Activated CD4-positive, alpha-beta T cell treated with anti-CD3 and anti-CD28 coated beads, Interleukin-2, amount 10 ng/mL, durations not matched to agents 7 days and 5 days (primary cell): Measurements from ENCODE around the gene MCRIP1. TPM values are rescaled to one million over a fixed set of nuclear protein-coding genes. Genes with fewer than 3 reads are reported as not detected.
"Not testable (repeated sequence)": the region's sequence is repeated elsewhere in the genome, so short reads cannot be mapped to it uniquely, and the experiment has no call there.

Experiments used
- CTCF ChIA-PET: fragments of 350-600 bp; sonication (Branson Sonifier 250); formaldehyde crosslinking; loops from one replicate; lab custom pipeline; 2021; ENCODE audit warnings: antibody characterized with exemption; lab: Charles Lee
- POLR2A ChIA-PET: fragments of 350-600 bp; sonication (Branson Sonifier 250); formaldehyde crosslinking; loops from one replicate; lab custom pipeline; 2021; ENCODE audit warnings: antibody characterized with exemption; lab: Charles Lee
- DNase-seq: peaks from one replicate; pipeline ENCODE4 v3.0.0-alpha.2; 2020
- H3K27ac Mint-ChIP-seq: one replicate; pipeline ENCODE4 v1.8.0; 2021; ENCODE audit warnings: mild to moderate bottlenecking, moderate library complexity, mixed read lengths
- H3K27me3 Mint-ChIP-seq: one replicate; pipeline ENCODE4 v1.8.0; 2021; ENCODE audit warnings: mixed read lengths
- H3K36me3 Mint-ChIP-seq: one replicate; pipeline ENCODE4 v1.8.0; 2021; ENCODE audit warnings: low read depth, mixed read lengths
- H3K4me1 Mint-ChIP-seq: one replicate; pipeline ENCODE4 v1.8.0; 2021; ENCODE audit warnings: mixed read lengths
- H3K4me3 Mint-ChIP-seq: one replicate; pipeline ENCODE4 v1.8.0; 2021; ENCODE audit warnings: mild to moderate bottlenecking, moderate library complexity, mixed read lengths
- H3K9me3 Mint-ChIP-seq: one replicate; pipeline ENCODE4 v1.8.0; 2021; ENCODE audit warnings: mixed read lengths
- total RNA-seq, 2 experiments: library from RNA; stranded (reverse); gene quantifications; one replicate each; pipeline ENCODE4 v1.2.3, GENCODE V29; 2021

The MCRIP1 gene
- total RNA-seq, 2 experiments from 2014 or later = 45.7 to 47.8 TPM

- Mint-ChIP-seq H3K4me1 (no peaks in the 10 kb centered on the region), H3K4me3 (no peak overlapping the region), H3K9me3 (no peaks in the 10 kb centered on the region), H3K27me3 (no peaks in the 10 kb centered on the region), H3K27ac (no peak overlapping the region), H3K36me3 (peaks cover 22% of the 10 kb centered on the region)
- POLR2A ChIA-PET = no interaction called here
- DNase-seq = no peak
- CTCF ChIA-PET = interaction anchor here (1.0 kb wide), 1 partner anchor 12 kb away, joined by 3 read pairs; no protein-coding TSS in a partner anchor
Measured at GRCh38 chr17:81842725-81843504, 9.8 kb upstream of the MCRIP1 start.

GRCh38 chr17:81842378-81842724, 9.3 kb upstream of the MCRIP1 start:
- CTCF ChIA-PET = interaction anchor here (1.0 kb wide), 1 partner anchor 12 kb away, joined by 3 read pairs; no protein-coding TSS in a partner anchor
- Mint-ChIP-seq H3K4me3 (no peak overlapping the region), H3K27ac (peak overlapping the region; percentile 41), H3K4me1 (no peaks in the 10 kb centered on the region), H3K27me3 (no peaks in the 10 kb centered on the region), H3K36me3 (peaks cover 22% of the 10 kb centered on the region), H3K9me3 (no peaks in the 10 kb centered on the region)
- no peak for DNase-seq
- POLR2A ChIA-PET = no interaction called here

GRCh38 chr17:81841866-81842265, 8.8 kb upstream of the MCRIP1 start:
- ChIA-PET POLR2A (no interaction called here), CTCF (no interaction called here)
- H3K4me3 Mint-ChIP-seq = no peak overlapping the region
- H3K9me3 Mint-ChIP-seq = no peaks in the 10 kb centered on the region
- H3K27me3 Mint-ChIP-seq = no peaks in the 10 kb centered on the region
- H3K27ac Mint-ChIP-seq = no peak overlapping the region
- H3K36me3 Mint-ChIP-seq = peaks cover 22% of the 10 kb centered on the region
- DNase-seq = no peak
- H3K4me1 Mint-ChIP-seq = no peaks in the 10 kb centered on the region

- peaks cover 19% of the 10 kb centered on the region for H3K36me3 Mint-ChIP-seq
- no peaks in the 10 kb centered on the region for H3K9me3 Mint-ChIP-seq
- H3K27me3 Mint-ChIP-seq = no peaks in the 10 kb centered on the region
- no peak overlapping the region for H3K4me3 Mint-ChIP-seq
- no peak overlapping the region for H3K27ac Mint-ChIP-seq
- ChIA-PET POLR2A (no interaction called here), CTCF (interaction anchor here (0.6 to 1.2 kb wide), 2 partner anchors 71 to 106 kb away, joined by 5 to 6 read pairs; no protein-coding TSS in a partner anchor)
- no peak for DNase-seq
- no peaks in the 10 kb centered on the region for H3K4me1 Mint-ChIP-seq
Measured at GRCh38 chr17:81840826-81841778, 8.0 kb upstream of the MCRIP1 start.

GRCh38 chr17:81840059-81840458, 7.0 kb upstream of the MCRIP1 start:
- H3K27me3 Mint-ChIP-seq, POLR2A ChIA-PET, H3K4me3 Mint-ChIP-seq, H3K27ac Mint-ChIP-seq, H3K9me3 Mint-ChIP-seq, H3K4me1 Mint-ChIP-seq, DNase-seq: not testable (repeated sequence)
- CTCF ChIA-PET = interaction anchor here (0.6 to 1.2 kb wide), 3 partner anchors 29 to 105 kb away, joined by 3 to 6 read pairs (median 5); no protein-coding TSS in a partner anchor
- peaks cover 16% of the 10 kb centered on the region for H3K36me3 Mint-ChIP-seq

GRCh38 chr17:81839301-81839700, 6.2 kb upstream of the MCRIP1 start:
- CTCF ChIA-PET = interaction anchor here (1.2 kb wide), 2 partner anchors 30 to 73 kb away, joined by 3 to 5 read pairs; no protein-coding TSS in a partner anchor
- no peaks in the 10 kb centered on the region for H3K4me1 Mint-ChIP-seq
- peaks cover 9% of the 10 kb centered on the region for H3K36me3 Mint-ChIP-seq
- H3K4me3 Mint-ChIP-seq = no peak overlapping the region
- no peaks in the 10 kb centered on the region for H3K27me3 Mint-ChIP-seq
- H3K27ac Mint-ChIP-seq = no peak overlapping the region
- POLR2A ChIA-PET = no interaction called here
- DNase-seq = no peak
- no peaks in the 10 kb centered on the region for H3K9me3 Mint-ChIP-seq

GRCh38 chr17:81838753-81839255, 5.7 kb upstream of the MCRIP1 start:
- Mint-ChIP-seq H3K27ac (no peak overlapping the region), H3K9me3 (no peaks in the 10 kb centered on the region), H3K36me3 (peaks cover 6% of the 10 kb centered on the region), H3K27me3 (no peaks in the 10 kb centered on the region), H3K4me1 (peaks cover 2% of the 10 kb centered on the region), H3K4me3 (no peak overlapping the region)
- no peak for DNase-seq
- POLR2A ChIA-PET = no interaction called here
- CTCF ChIA-PET = interaction anchor here (1.2 kb wide), 1 partner anchor 30 kb away, joined by 3 read pairs; no protein-coding TSS in a partner anchor

GRCh38 chr17:81837641-81838040, 4.5 kb upstream of the MCRIP1 start:
- H3K27ac Mint-ChIP-seq = no peak overlapping the region
- H3K4me1 Mint-ChIP-seq = peaks cover 4% of the 10 kb centered on the region
- no peaks in the 10 kb centered on the region for H3K9me3 Mint-ChIP-seq
- H3K27me3 Mint-ChIP-seq = no peaks in the 10 kb centered on the region
- POLR2A ChIA-PET = no interaction called here
- CTCF ChIA-PET = interaction anchor here (1.1 kb wide), 1 partner anchor 28 kb away, joined by 3 read pairs; no protein-coding TSS in a partner anchor
- H3K36me3 Mint-ChIP-seq = no peaks in the 10 kb centered on the region
- no peak overlapping the region for H3K4me3 Mint-ChIP-seq
- no peak for DNase-seq

GRCh38 chr17:81834831-81835267, 1.8 kb upstream of the MCRIP1 start, which contains the start of gene PPP1R27:
PPP1R27 (minus strand) TSS chr17:81835050; CDS start chr17:81834953, 97 bp downstream.
- DNase-seq = no peak
- Mint-ChIP-seq H3K4me1 (peaks cover 20% of the 10 kb centered on the region), H3K9me3 (no peaks in the 10 kb centered on the region), H3K27ac (peak within 1 kb of the TSS; percentile 89), H3K36me3 (no peaks in the 10 kb centered on the region), H3K4me3 (peak within 1 kb of the TSS; percentile 75), H3K27me3 (no peaks in the 10 kb centered on the region)
- ChIA-PET POLR2A (no interaction called here), CTCF (interaction anchor here (2.0 kb wide), 1 partner anchor 35 kb away, joined by 6 read pairs; no protein-coding TSS in a partner anchor)

- Mint-ChIP-seq H3K4me3 (peak overlapping the region; percentile 75), H3K9me3 (no peaks in the 10 kb centered on the region), H3K27ac (peak overlapping the region; percentile 89), H3K27me3 (no peaks in the 10 kb centered on the region), H3K4me1 (peaks cover 20% of the 10 kb centered on the region), H3K36me3 (no peaks in the 10 kb centered on the region)
- POLR2A ChIA-PET = no interaction called here
- DNase-seq = no peak
- CTCF ChIA-PET = interaction anchor here (1.2 to 2.0 kb wide), 3 partner anchors 11 to 125 kb away, joined by 4 to 6 read pairs (median 4); no protein-coding TSS in a partner anchor
Measured at GRCh38 chr17:81833921-81834830, 1.1 kb upstream of the MCRIP1 start.

- peaks cover 20% of the 10 kb centered on the region for H3K4me1 Mint-ChIP-seq
- DNase-seq = no peak
- H3K27ac Mint-ChIP-seq = peak overlapping the region; percentile 95
- ChIA-PET CTCF (interaction anchor here (1.1 to 1.4 kb wide), 2 partner anchors 10 to 104 kb away, joined by 3 to 4 read pairs; no protein-coding TSS in a partner anchor), POLR2A (no interaction called here)
- H3K4me3 Mint-ChIP-seq = peak overlapping the region; percentile 90
- H3K9me3 Mint-ChIP-seq = no peaks in the 10 kb centered on the region
- H3K36me3 Mint-ChIP-seq = no peaks in the 10 kb centered on the region
- H3K27me3 Mint-ChIP-seq = no peaks in the 10 kb centered on the region
Measured at GRCh38 chr17:81832608-81833159, 407 bp downstream of the MCRIP1 start.
